Gastroesophageal sphincter (tissue), 3 donors: ENCODE measurements around the gene RAB1B.

Experiments used
- CTCF ChIP-seq, 4 experiments: fragments of 200-600 bp in 2 of 4; fragments of 450-650 bp in 2 of 4; sonication (generic) in 1 of 4; IDR thresholded peaks; one replicate each; pipeline ENCODE4 v1.5.1; 2017 to 2019; ENCODE audit warnings: antibody characterized with exemption in 4 of 4, mild to moderate bottlenecking in 2 of 4, moderate library complexity in 2 of 4
- EP300 ChIP-seq: sonication (generic); formaldehyde crosslinking; IDR thresholded peaks from one replicate; pipeline ENCODE4 v1.6.1; 2017; ENCODE audit warnings: antibody characterized with exemption, mild to moderate bottlenecking
- POLR2A ChIP-seq, 2 donors: fragments of 450-650 bp; IDR thresholded peaks; one replicate each; pipeline ENCODE4 v1.6.1; 2017; ENCODE audit warnings: antibody characterized with exemption in 2 of 2, mild to moderate bottlenecking in 2 of 2, moderate library complexity in 1 of 2
- POLR2AphosphoS5 ChIP-seq: sonication (generic); formaldehyde crosslinking; IDR thresholded peaks from one replicate; pipeline ENCODE4 v1.6.1; 2017; ENCODE audit warnings: antibody characterized with exemption

- TF ChIP-seq POLR2A (IDR thresholded peaks at IDR 0.05), result no peak
- TF ChIP-seq CTCF (IDR thresholded peaks at IDR 0.05), result no peak
- no peak for TF ChIP-seq EP300
- TF ChIP-seq POLR2AphosphoS5, result no peak
These were observed 47.1 kb downstream of the RAB1B start for GRCh38 chr11:66315498-66315885.
